H9 (cell line): Measurements from ENCODE around the gene DNMT3L. TPM values are rescaled to one million over a fixed set of nuclear protein-coding genes. Genes with fewer than 3 reads are reported as not detected.

Experiments
- DNase-seq: peaks from one replicate; pipeline ENCODE4 v3.0.0-alpha.2; 2017
- H2AFZ ChIP-seq: one replicate; pipeline ENCODE4 v1.6.1; 2013; ENCODE audit warnings: mild to moderate bottlenecking, low read length, control low read depth, moderate library complexity
- H2AK5ac ChIP-seq: 2 replicates; pipeline ENCODE4 v1.6.1; 2013; ENCODE audit warnings: low read length, control low read depth, mixed read lengths; ENCODE audit not compliant: insufficient read length
- H2BK120ac ChIP-seq: one replicate; pipeline ENCODE4 v1.6.1; 2013; ENCODE audit warnings: low read depth, mild to moderate bottlenecking, low read length, control low read depth, inconsistent platforms; ENCODE audit not compliant: poor library complexity, severe bottlenecking
- H2BK12ac ChIP-seq: 2 replicates; pipeline ENCODE4 v1.6.1; 2013; ENCODE audit warnings: low read length, control low read depth, mixed read lengths, low read depth; ENCODE audit not compliant: insufficient read length
- H2BK15ac ChIP-seq: 2 replicates; pipeline ENCODE4 v1.6.1; 2013; ENCODE audit warnings: low read depth, low read length, control low read depth
- H2BK20ac ChIP-seq: one replicate; pipeline ENCODE4 v1.6.1; 2013; ENCODE audit warnings: low read depth, mild to moderate bottlenecking, low read length, control low read depth, inconsistent platforms; ENCODE audit not compliant: poor library complexity, severe bottlenecking
- H2BK5ac ChIP-seq: 2 replicates; pipeline ENCODE4 v1.6.1; 2013; ENCODE audit warnings: low read length, control low read depth, mixed read lengths; ENCODE audit not compliant: insufficient read length
- H3K14ac ChIP-seq: 2 replicates; pipeline ENCODE4 v1.6.1; 2013; ENCODE audit warnings: low read length, control low read depth; ENCODE audit not compliant: insufficient read depth
- H3K18ac ChIP-seq: 2 replicates; pipeline ENCODE4 v1.6.1; 2013; ENCODE audit warnings: low read depth, mild to moderate bottlenecking, mixed read lengths, low read length, control low read depth; ENCODE audit not compliant: insufficient read length
- H3K23ac ChIP-seq: 2 replicates; pipeline ENCODE4 v1.6.1; 2013; ENCODE audit warnings: low read length, control low read depth, mixed read lengths, low read depth; ENCODE audit not compliant: insufficient read length
- H3K23me2 ChIP-seq: 2 replicates; pipeline ENCODE4 v1.6.1; 2013; ENCODE audit warnings: low read depth, mild to moderate bottlenecking, mixed read lengths, low read length, control low read depth; ENCODE audit not compliant: insufficient read length, poor library complexity, severe bottlenecking
- H3K27ac ChIP-seq: 2 replicates; pipeline ENCODE4 v1.5.1; 2013; ENCODE audit warnings: low read length, control low read depth, mixed read lengths, low read depth; ENCODE audit not compliant: insufficient read length
- H3K27me3 ChIP-seq: 2 replicates; pipeline ENCODE4 v1.6.1; 2013; ENCODE audit warnings: low read length, control low read depth, inconsistent platforms; ENCODE audit not compliant: insufficient read depth
- H3K4ac ChIP-seq: 2 replicates; pipeline ENCODE4 v1.6.1; 2013; ENCODE audit warnings: low read depth, mild to moderate bottlenecking, control low read depth, inconsistent platforms, low read length, moderate library complexity
- H3K4me1 ChIP-seq: 2 replicates; pipeline ENCODE4 v1.6.1; 2013; ENCODE audit warnings: low read length, control low read depth, inconsistent platforms; ENCODE audit not compliant: insufficient read depth
- H3K4me2 ChIP-seq: 2 replicates; pipeline ENCODE4 v1.6.1; 2013; ENCODE audit warnings: low read length, control low read depth, mixed read lengths; ENCODE audit not compliant: insufficient read length, insufficient read depth
- H3K56ac ChIP-seq: 2 replicates; pipeline ENCODE4 v1.6.1; 2013; ENCODE audit warnings: low read depth, mild to moderate bottlenecking, mixed read lengths, low read length, control low read depth; ENCODE audit not compliant: insufficient read length
- H3K79me1 ChIP-seq: 2 replicates; pipeline ENCODE4 v1.6.1; 2013; ENCODE audit warnings: low read depth, mild to moderate bottlenecking, moderate library complexity, low read length, control low read depth, inconsistent platforms; ENCODE audit not compliant: insufficient read depth, poor library complexity, severe bottlenecking
- H3K79me2 ChIP-seq: 2 replicates; pipeline ENCODE4 v1.6.1; 2013; ENCODE audit warnings: low read length, control low read depth, inconsistent platforms; ENCODE audit not compliant: insufficient read depth
- H3K9ac ChIP-seq: 2 replicates; pipeline ENCODE4 v1.6.1; 2013; ENCODE audit warnings: low read length, control low read depth, mixed read lengths; ENCODE audit not compliant: insufficient read length; ENCODE audit errors: extremely low read depth
- H3K9me3 ChIP-seq: one replicate; pipeline ENCODE4 v1.6.1; 2013; ENCODE audit warnings: low read depth, low read length, inconsistent platforms; ENCODE audit not compliant: control insufficient read depth
- H3T11ph ChIP-seq: one replicate; pipeline ENCODE4 v1.6.1; 2013; ENCODE audit warnings: mild to moderate bottlenecking, low read length, control low read depth, inconsistent platforms
- H4K20me1 ChIP-seq: one replicate; pipeline ENCODE4 v1.6.1; 2013; ENCODE audit not compliant: control insufficient read depth, insufficient read length, insufficient read depth
- H4K5ac ChIP-seq: 2 replicates; pipeline ENCODE4 v1.6.1; 2013; ENCODE audit warnings: low read depth, mild to moderate bottlenecking, mixed read lengths, low read length, control low read depth; ENCODE audit not compliant: insufficient read length
- H4K8ac ChIP-seq: replicated peaks from 2 replicates; pipeline ENCODE4 v1.6.1; 2013; ENCODE audit warnings: low read length, control low read depth, mixed read lengths, low read depth; ENCODE audit not compliant: insufficient read length
- H4K91ac ChIP-seq: 2 replicates; pipeline ENCODE4 v1.6.1; 2013; ENCODE audit warnings: low read depth, mild to moderate bottlenecking, moderate library complexity, mixed read lengths, low read length, control low read depth; ENCODE audit not compliant: insufficient read length
- H3K27ac Mint-ChIP-seq, 3 experiments: 2 replicates in 2 of 3; 3 replicates in 1 of 3; pipeline ENCODE4 v1.8.0; 2020 to 2021; ENCODE audit warnings: mixed read lengths in 3 of 3, mild to moderate bottlenecking in 1 of 3, moderate library complexity in 1 of 3
- H3K27me3 Mint-ChIP-seq: 2 replicates; pipeline ENCODE4 v1.8.0; 2021; ENCODE audit warnings: low read depth, mild to moderate bottlenecking, moderate library complexity, mixed read lengths
- H3K36me3 Mint-ChIP-seq, 3 experiments: 2 replicates in 2 of 3; 3 replicates in 1 of 3; pipeline ENCODE4 v1.8.0; 2020 to 2021; ENCODE audit warnings: low read depth in 3 of 3, mixed read lengths in 3 of 3; ENCODE audit not compliant: insufficient read depth in 1 of 3
- H3K4me1 Mint-ChIP-seq, 2 experiments: 2 replicates each; pipeline ENCODE4 v1.8.0; 2020; ENCODE audit warnings: mixed read lengths in 2 of 2
- H3K4me3 Mint-ChIP-seq, 2 experiments: 2 replicates in 1 of 2; 3 replicates in 1 of 2; pipeline ENCODE4 v1.8.0; 2020 to 2021; ENCODE audit warnings: mild to moderate bottlenecking in 2 of 2, mixed read lengths in 2 of 2, moderate library complexity in 1 of 2
- H3K9me3 Mint-ChIP-seq, 2 experiments: 2 replicates in 1 of 2; 3 replicates in 1 of 2; pipeline ENCODE4 v1.8.0; 2020; ENCODE audit warnings: mild to moderate bottlenecking in 2 of 2, mixed read lengths in 2 of 2, moderate library complexity in 1 of 2
- CTCF ChIP-seq: fragments of 200-600 bp; sonication (generic); conservative IDR thresholded peaks from 3 replicates; pipeline ENCODE4 v1.8.0; 2021; ENCODE audit warnings: antibody characterized with exemption, mild to moderate bottlenecking
- WGBS: extraction: QIAGEN DNeasy Blood & Tissue Kit; methylation state at CpG from one replicate; pipeline ENCODE4 v1.1.7; 2013; ENCODE audit warnings: missing lambda C conversion rate, low lambda C conversion rate, mixed read lengths; ENCODE audit not compliant: insufficient read length; ENCODE audit errors: extremely low coverage; 5-methylcytosine and 5-hydroxymethylcytosine counted together
- total RNA-seq: library from RNA; stranded (reverse); gene quantifications from 2 replicates; pipeline ENCODE4 v1.2.1, GENCODE V29; 2021

Gene DNMT3L
- total RNA-seq, 1 experiment from 2014 or later, result 0.77 TPM

GRCh38 chr21:44285138-44285992, 23.7 kb upstream of the DNMT3L start, which contains the start of gene AIRE:
Gene AIRE (plus strand): TSS chr21:44285876. CDS start chr21:44286007, 131 bp downstream.
- Mint-ChIP-seq H3K4me1 (peaks cover 22 to 26% of the 10 kb centered on the region in 2 experiments), H3K27ac (no peak within 1 kb of the TSS), H3K27me3 (peaks cover 14% of the 10 kb centered on the region), H3K9me3 (no peaks in the 10 kb centered on the region), H3K4me3 (no peak within 1 kb of the TSS), H3K36me3 (no peaks in the 10 kb centered on the region)
- Histone ChIP-seq H2AFZ (no peak within 1 kb of the TSS), H3K9me3 (no peaks in the 10 kb centered on the region), H4K91ac (no peak within 1 kb of the TSS), H3K56ac (no peak within 1 kb of the TSS), H2BK5ac (no peak within 1 kb of the TSS), H3K27ac (no peak within 1 kb of the TSS), H2BK15ac (no peak within 1 kb of the TSS; the same call in 1 of the 2 replicates), H3K79me2 (no peaks in the 10 kb centered on the region), H3K27me3 (no peaks in the 10 kb centered on the region), H3K4ac (no peak within 1 kb of the TSS), H3K14ac (no peak within 1 kb of the TSS), H2BK120ac (no peak within 1 kb of the TSS), H3K4me1 (no peaks in the 10 kb centered on the region; the same call in 1 of the 2 replicates), H3K23me2 (no peaks in the 10 kb centered on the region), H3K79me1 (no peaks in the 10 kb centered on the region), H3K4me2 (no peak within 1 kb of the TSS), H3K9ac (no peak within 1 kb of the TSS), H2BK20ac (no peak within 1 kb of the TSS), H4K5ac (no peak within 1 kb of the TSS), H3K18ac (no peak within 1 kb of the TSS), H3T11ph (no peak within 1 kb of the TSS), H4K20me1 (no peaks in the 10 kb centered on the region), H2AK5ac (no peak within 1 kb of the TSS), H3K23ac (no peak within 1 kb of the TSS), H2BK12ac (no peak within 1 kb of the TSS), H4K8ac (no peak within 1 kb of the TSS)
- WGBS, result no CpG with 5 or more reads among the region's 56 CpGs
- no peak for TF ChIP-seq CTCF
- no peak for DNase-seq
